Stimulated activated CD4-positive, alpha-beta T cell treated with anti-CD3 and anti-CD28 coated beads, Interleukin-12 subunit alpha, Interleukin-12 subunit beta, amount 100 ng/mL, for 24 hours (primary cell): Measurements from ENCODE around the gene CBFA2T2.

ENCODE experiments used
- DNase-seq, 2 experiments: peaks; one replicate each; pipeline ENCODE4 v3.0.0-alpha.2; 2020; ENCODE audit warnings: low read depth in 2 of 2

CBFA2T2 gene

GRCh38 chr20:33650753-33651561 lies 161.1 kb downstream of the CBFA2T2 start:
- no peak for DNase-seq

- DNase-seq, result no peak
These were observed 161.7 kb downstream of the CBFA2T2 start for GRCh38 chr20:33651562-33652048.

GRCh38 chr20:33653218-33653899 lies 163.5 kb downstream of the CBFA2T2 start:
- DNase-seq, result peak in 1 of 2 experiments; percentile 30

- DNase-seq, result no peak
These were observed 164.2 kb downstream of the CBFA2T2 start for GRCh38 chr20:33653900-33654596.

- DNase-seq, result no peak
These were observed 164.8 kb downstream of the CBFA2T2 start for GRCh38 chr20:33654680-33655161.

- DNase-seq, result no peak
These were observed 165.3 kb downstream of the CBFA2T2 start for GRCh38 chr20:33655164-33655563.

GRCh38 chr20:33656010-33656782 lies 166.3 kb downstream of the CBFA2T2 start:
- no peak for DNase-seq

- no peak for DNase-seq
These were observed 167.1 kb downstream of the CBFA2T2 start for GRCh38 chr20:33656783-33657703.

GRCh38 chr20:33657704-33658095 lies 167.8 kb downstream of the CBFA2T2 start:
- DNase-seq, result no peak

- DNase-seq, result no peak
These were observed 168.6 kb downstream of the CBFA2T2 start for GRCh38 chr20:33658510-33658909.

- no peak for DNase-seq
These were observed 169.0 kb downstream of the CBFA2T2 start for GRCh38 chr20:33658929-33659328.

- no peak for DNase-seq
These were observed 169.6 kb downstream of the CBFA2T2 start for GRCh38 chr20:33659341-33660034.

- DNase-seq, result no peak
These were observed 170.3 kb downstream of the CBFA2T2 start for GRCh38 chr20:33660035-33660684.

- no peak for DNase-seq
These were observed 170.8 kb downstream of the CBFA2T2 start for GRCh38 chr20:33660685-33661058.

GRCh38 chr20:33662172-33662571 lies 172.3 kb downstream of the CBFA2T2 start, which contains the start of gene C20orf144:
Gene C20orf144 (plus strand): TSS chr20:33662327. CDS start chr20:33662346, 19 bp downstream.
- DNase-seq, result no peak

GRCh38 chr20:33663161-33664084 lies 173.5 kb downstream of the CBFA2T2 start:
- peak; percentile 56 to 83 for DNase-seq

- no peak for DNase-seq
These were observed 174.3 kb downstream of the CBFA2T2 start for GRCh38 chr20:33664085-33664761.
